GM21360 (cell line): ENCODE measurements around the gene CCDC141.

Source experiments
- ATAC-seq: cut with Tn5 transposase; IDR thresholded peaks from one replicate; pipeline ENCODE4 v1.9.1; 2021; ENCODE audit warnings: mild to moderate bottlenecking, moderate library complexity; ENCODE audit not compliant: unreplicated experiment

The CCDC141 gene

GRCh38 chr2:178796079-178796677 is 253.8 kb downstream of the CCDC141 start:
- ATAC-seq, result no peak

- no peak for ATAC-seq
These were observed 262.0 kb downstream of the CCDC141 start for GRCh38 chr2:178787934-178788333.

GRCh38 chr2:178787155-178787554 is 262.8 kb downstream of the CCDC141 start:
- ATAC-seq, result no peak

GRCh38 chr2:178783889-178784288 is 266.0 kb downstream of the CCDC141 start:
- no peak for ATAC-seq

GRCh38 chr2:178782236-178782635 is 267.7 kb downstream of the CCDC141 start:
- no peak for ATAC-seq
